HepG2 (cell line): Measurements from ENCODE around the gene RUSF1. TPM values are rescaled to one million over a fixed set of nuclear protein-coding genes. Genes with fewer than 3 reads are reported as not detected.

Source experiments
- AHR ChIP-seq: IDR thresholded peaks from 2 replicates; pipeline ENCODE4 v1.6.1; 2018; ENCODE audit warnings: missing genetic modification reagents, missing compliant biosample characterization
- CEBPZ ChIP-seq: IDR thresholded peaks from 2 replicates; pipeline ENCODE4 v1.6.1; 2012; ENCODE audit warnings: low read length, improper control_type of control experiment
- GMEB2 ChIP-seq: IDR thresholded peaks from 2 replicates; pipeline ENCODE4 v1.6.1; 2016; ENCODE audit warnings: missing biosample characterization, missing genetic modification reagents, low read depth
- NFKBIZ ChIP-seq: IDR thresholded peaks from 2 replicates; pipeline ENCODE4 v1.6.1; 2018; ENCODE audit warnings: missing genetic modification reagents, missing compliant biosample characterization
- NONO ChIP-seq, 2 experiments: fragments of 450-650 bp in 1 of 2; sonication (generic) in 1 of 2; formaldehyde crosslinking in 1 of 2; IDR thresholded peaks in 1 of 2; conservative IDR thresholded peaks in 1 of 2; 2 replicates each; pipeline versions ENCODE4 v1.6.1 to v1.8.0; 2017 to 2022; ENCODE audit warnings: mild to moderate bottlenecking in 1 of 2, missing genetic modification reagents in 1 of 2, moderate library complexity in 1 of 2
- SRSF9 ChIP-seq: fragments of 200-400 bp; formaldehyde crosslinking; IDR thresholded peaks from 2 replicates; pipeline ENCODE4 v1.6.1; 2018; ENCODE audit warnings: borderline replicate concordance, mild to moderate bottlenecking, low read depth, low read length; ENCODE audit not compliant: insufficient read depth, poor library complexity, severe bottlenecking
- STAG1 ChIP-seq: sonication (generic); formaldehyde crosslinking; IDR thresholded peaks from 2 replicates; pipeline ENCODE4 v1.4.0; 2020; ENCODE audit warnings: missing genetic modification reagents
- TMF1 ChIP-seq: sonication (generic); formaldehyde crosslinking; IDR thresholded peaks from 2 replicates; pipeline ENCODE4 v1.8.1; 2022; ENCODE audit warnings: low read depth, missing genetic modification reagents
- ZNF431 ChIP-seq: sonication (generic); formaldehyde crosslinking; IDR thresholded peaks from 2 replicates; pipeline ENCODE4 v1.9.0; 2022; ENCODE audit warnings: missing genetic modification reagents, low read depth, mild to moderate bottlenecking, borderline replicate concordance
- ZNF546 ChIP-seq: sonication (generic); formaldehyde crosslinking; conservative IDR thresholded peaks from 2 replicates; pipeline ENCODE4 v1.8.1; 2023; ENCODE audit warnings: mild to moderate bottlenecking, missing genetic modification reagents
- ZNF597 ChIP-seq: sonication (generic); formaldehyde crosslinking; IDR thresholded peaks from 2 replicates; pipeline ENCODE4 v1.5.0; 2020; ENCODE audit warnings: missing genetic modification reagents
- ZNF75D ChIP-seq: sonication (generic); formaldehyde crosslinking; IDR thresholded peaks from 2 replicates; pipeline ENCODE4 v1.8.1; 2023; ENCODE audit warnings: missing genetic modification reagents, mild to moderate bottlenecking, borderline replicate concordance
- ZSCAN12 ChIP-seq: sonication (generic); formaldehyde crosslinking; IDR thresholded peaks from 2 replicates; pipeline ENCODE4 v1.9.0; 2021; ENCODE audit warnings: mild to moderate bottlenecking, missing genetic modification reagents
- ZZZ3 ChIP-seq: sonication (generic); formaldehyde crosslinking; IDR thresholded peaks from 2 replicates; pipeline ENCODE4 v1.4.0; 2020; ENCODE audit warnings: missing genetic modification reagents, mild to moderate bottlenecking, borderline replicate concordance
- polyA plus RNA-seq, 8 experiments: library from polyadenylated mRNA; depleted of rRNA in 3 of 8; stranded (reverse) in 7 of 8; unstranded in 1 of 8; fragments of >200 nt; fragmentation: Illumina TruSeq in 4 of 8; extraction: Trizol in 4 of 8; gene quantifications; 2 replicates each; pipeline versions ENCODE4 v1.2.1 to v1.2.3, GENCODE V29; 2011 to 2016; ENCODE audit warnings: low read depth in 4 of 8, missing spikeins in 1 of 8, mixed read lengths in 1 of 8; ENCODE audit not compliant: insufficient read depth in 1 of 8
- total RNA-seq, 5 experiments: library from RNA; depleted of rRNA; stranded (reverse); fragments of >200 nt; fragmentation: Illumina TruSeq; extraction: Trizol; gene quantifications; 2 replicates each; pipeline ENCODE4 v1.2.3, GENCODE V29; 2016; ENCODE audit warnings: low read depth in 1 of 5
- TF ChIP-seq, protein P1 (sequence below): IDR thresholded peaks from 2 replicates; pipeline ENCODE4 v1.6.1; 2012; ENCODE audit warnings: low read depth, low read length, improper control_type of control experiment
- TF ChIP-seq, protein P2 (sequence below): sonication (generic); formaldehyde crosslinking; IDR thresholded peaks from 2 replicates; pipeline ENCODE4 v1.5.0; 2020; ENCODE audit warnings: mild to moderate bottlenecking, missing genetic modification reagents

RUSF1 gene
- total and polyA plus RNA-seq, 2 of the 13 experiments (the other 11 are each of a cell fraction or from before 2014, with no cell fraction given), result 40.8 to 50.2 TPM

DNA sequence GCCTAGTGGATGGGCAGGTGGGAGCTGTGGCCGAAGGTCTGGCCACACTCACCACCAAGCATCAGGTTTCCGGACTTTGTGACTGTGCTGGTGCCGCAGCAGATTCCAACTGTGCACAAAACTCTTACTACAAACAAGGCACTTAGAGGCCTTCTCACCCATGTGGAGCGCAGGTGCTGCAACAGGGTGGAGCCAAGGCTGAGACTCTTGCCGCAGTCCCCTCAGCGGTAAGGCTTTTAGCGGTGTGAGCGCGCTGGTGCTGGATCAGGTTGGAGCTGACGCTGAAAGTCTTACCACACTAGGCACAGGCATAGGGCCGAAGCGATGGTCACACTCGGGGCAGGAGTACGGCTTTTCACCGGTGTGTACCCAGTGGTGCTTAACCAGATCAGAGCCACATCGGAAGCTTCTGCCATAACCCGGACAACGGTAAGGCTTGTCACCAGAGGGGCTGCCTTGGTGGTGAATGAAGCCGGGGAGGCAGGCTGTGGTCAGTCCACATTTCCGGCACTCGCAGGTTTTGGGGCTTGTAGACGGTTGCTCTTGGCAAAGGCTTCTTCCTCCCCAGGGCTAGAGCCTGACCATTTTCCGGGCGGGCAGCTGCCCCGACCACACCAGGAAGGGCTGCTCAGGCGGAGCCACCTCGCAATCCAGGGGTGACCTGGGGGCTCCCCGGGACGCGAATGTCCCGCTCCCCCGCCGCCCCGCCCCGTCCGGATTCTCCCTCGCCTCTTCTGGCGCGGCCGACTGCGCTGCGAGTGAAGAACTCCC, 49.9 kb downstream of the RUSF1 start (continued):
- TF ChIP-seq ZNF597 (CRISPR knock-in tag) (no peak), ZSCAN12 (CRISPR knock-in tag) (peak; percentile 84; the same call in 1 of the 2 replicates), ZNF431 (CRISPR knock-in tag) (peak; percentile 94), STAG1 (CRISPR knock-in tag) (peak; percentile 64; the same call in 1 of the 2 replicates), ZZZ3 (no peak), AHR (CRISPR knock-in tag) (peak; percentile 88; the same call in 1 of the 2 replicates), ZNF75D (no peak), GMEB2 (CRISPR knock-in tag) (no peak), TMF1 (no peak), ZNF546 (no peak), NFKBIZ (CRISPR knock-in tag) (peak; percentile 91), CEBPZ (no peak), SRSF9 (no peak), NONO (IDR thresholded peaks at IDR 0.05) (no peak), NONO (CRISPR knock-in tag; conservative IDR thresholded peaks at IDR 0.05) (peak; percentile 98; the same call in 1 of the 2 replicates)
- TF ChIP-seq, protein P1, sequence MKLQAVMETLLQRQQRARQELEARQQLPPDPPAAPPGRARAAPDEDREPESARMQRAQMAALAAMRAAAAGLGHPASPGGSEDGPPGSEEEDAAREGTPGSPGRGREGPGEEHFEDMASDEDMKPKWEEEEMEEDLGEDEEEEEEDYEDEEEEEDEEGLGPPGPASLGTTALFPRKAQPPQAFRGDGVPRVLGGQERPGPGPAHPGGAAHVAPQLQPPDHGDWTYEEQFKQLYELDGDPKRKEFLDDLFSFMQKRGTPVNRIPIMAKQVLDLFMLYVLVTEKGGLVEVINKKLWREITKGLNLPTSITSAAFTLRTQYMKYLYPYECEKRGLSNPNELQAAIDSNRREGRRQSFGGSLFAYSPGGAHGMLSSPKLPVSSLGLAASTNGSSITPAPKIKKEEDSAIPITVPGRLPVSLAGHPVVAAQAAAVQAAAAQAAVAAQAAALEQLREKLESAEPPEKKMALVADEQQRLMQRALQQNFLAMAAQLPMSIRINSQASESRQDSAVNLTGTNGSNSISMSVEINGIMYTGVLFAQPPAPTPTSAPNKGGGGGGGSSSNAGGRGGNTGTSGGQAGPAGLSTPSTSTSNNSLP, result 0 out of 2 replicates have a peak, but pooled peaks have one; percentile 8
- TF ChIP-seq, protein P2, sequence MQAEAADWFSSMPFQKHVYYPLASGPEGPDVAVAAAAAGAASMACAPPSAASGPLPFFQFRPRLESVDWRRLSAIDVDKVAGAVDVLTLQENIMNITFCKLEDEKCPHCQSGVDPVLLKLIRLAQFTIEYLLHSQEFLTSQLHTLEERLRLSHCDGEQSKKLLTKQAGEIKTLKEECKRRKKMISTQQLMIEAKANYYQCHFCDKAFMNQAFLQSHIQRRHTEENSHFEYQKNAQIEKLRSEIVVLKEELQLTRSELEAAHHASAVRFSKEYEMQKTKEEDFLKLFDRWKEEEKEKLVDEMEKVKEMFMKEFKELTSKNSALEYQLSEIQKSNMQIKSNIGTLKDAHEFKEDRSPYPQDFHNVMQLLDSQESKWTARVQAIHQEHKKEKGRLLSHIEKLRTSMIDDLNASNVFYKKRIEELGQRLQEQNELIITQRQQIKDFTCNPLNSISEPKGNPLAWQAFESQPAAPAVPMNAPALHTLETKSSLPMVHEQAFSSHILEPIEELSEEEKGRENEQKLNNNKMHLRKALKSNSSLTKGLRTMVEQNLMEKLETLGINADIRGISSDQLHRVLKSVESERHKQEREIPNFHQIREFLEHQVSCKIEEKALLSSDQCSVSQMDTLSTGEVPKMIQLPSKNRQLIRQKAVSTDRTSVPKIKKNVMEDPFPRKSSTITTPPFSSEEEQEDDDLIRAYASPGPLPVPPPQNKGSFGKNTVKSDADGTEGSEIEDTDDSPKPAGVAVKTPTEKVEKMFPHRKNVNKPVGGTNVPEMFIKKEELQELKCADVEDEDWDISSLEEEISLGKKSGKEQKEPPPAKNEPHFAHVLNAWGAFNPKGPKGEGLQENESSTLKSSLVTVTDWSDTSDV (CRISPR knock-in tag), result peak; percentile 25; the same call in 1 of the 2 replicates
